NCI-H2171 treated with DMSO at 0.1 percent for 48 hours (cell line): Measurements from ENCODE around the gene MACC1.
"Not testable (repeated sequence)": the region's sequence is repeated elsewhere in the genome, so short reads cannot be mapped to it uniquely, and the experiment has no call there.

Source experiments
- DNase-seq: peaks from one replicate; lab custom pipeline; 2025; lab: John Stamatoyannopoulos, UW

MACC1 gene

DNA sequence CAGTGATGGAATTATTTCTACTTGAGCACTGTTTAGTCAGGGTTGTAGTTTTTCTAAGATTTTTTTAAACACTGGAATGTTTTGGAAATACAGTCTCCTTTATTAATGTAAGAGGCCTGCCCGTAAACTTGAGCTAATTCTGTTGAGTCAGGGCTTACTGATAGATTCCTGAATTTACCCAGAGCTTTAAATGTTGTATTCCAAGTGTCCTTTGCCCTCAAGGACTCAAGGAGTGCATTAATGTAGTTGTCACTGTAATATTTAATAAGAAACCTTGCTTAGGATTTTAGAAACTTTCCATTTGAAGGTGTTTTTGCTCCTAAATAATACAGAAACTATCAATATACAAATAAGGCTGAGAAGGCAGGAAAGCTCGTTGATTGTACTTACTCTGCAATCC, 89.2 kb downstream of the MACC1 start:
- DNase-seq = no peak

DNA sequence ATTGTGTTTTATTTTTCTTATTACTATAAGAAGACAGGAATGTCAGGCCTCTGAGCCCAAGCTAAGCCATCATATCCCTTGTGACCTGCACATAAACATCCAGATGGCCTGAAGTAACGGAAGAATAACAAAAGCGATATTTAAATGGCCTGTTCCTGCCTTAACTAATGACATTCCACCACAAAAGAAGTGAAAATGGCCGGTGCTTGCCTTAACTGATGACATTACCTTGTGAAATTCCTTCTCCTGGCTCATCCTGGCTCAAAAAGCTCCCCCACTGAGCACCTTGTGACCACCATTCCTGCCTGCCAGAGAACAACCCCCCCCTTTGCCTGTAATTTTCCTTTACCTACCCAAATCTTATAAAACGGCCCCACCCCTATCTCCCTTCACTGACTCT, 91.1 kb downstream of the MACC1 start:
- not testable (repeated sequence) for DNase-seq

DNA sequence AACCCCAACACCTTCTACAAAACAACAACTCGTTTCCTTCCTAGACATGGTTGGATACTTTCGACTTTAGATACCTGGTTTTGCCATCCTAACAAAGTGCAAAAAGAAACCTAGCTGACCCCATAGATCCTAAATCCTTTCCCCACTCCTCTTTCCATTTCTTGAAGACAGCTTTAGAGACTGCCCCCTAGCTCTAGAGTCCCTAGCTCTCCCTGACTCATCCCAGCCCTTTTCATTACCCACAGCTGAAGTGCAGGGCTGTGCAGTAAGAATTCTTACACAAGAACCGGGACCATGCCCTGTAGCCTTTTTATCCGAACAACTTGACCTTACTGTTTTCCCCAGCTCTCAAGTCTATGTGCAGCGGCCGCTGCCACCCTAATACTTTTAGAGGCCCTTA, 93.1 kb downstream of the MACC1 start:
- not testable (repeated sequence) for DNase-seq

DNA sequence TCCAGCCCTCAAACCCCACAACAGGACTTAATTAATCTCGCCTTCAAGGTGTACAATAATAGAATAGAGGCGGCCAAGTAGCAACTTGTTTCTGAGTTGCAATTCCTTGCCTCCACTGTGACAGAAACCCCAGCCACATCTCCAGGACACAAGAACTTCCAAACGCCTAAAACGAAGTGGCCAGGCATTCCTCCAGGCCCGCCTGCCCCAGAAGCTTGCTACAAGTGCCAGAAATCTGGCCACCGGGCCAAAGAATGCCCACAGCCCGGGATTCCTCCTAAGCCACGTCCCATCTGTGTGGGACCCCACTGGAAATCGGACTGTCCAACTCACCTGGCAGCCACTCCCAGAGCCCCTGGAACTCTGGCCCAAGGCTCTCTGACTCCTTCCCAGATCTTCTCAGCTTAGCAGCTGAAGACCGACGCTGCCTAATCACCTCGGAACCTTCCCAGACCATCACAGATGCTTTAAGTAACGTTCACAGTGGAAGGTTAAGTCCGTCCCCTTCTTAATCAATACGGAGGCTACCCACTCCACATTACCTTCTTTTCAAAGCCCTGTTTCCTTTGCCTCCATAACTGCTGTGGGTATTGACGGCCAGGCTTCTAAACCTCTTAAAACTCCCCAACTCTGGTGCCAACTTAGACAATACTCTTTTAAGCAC, 94.4 kb downstream of the MACC1 start:
- DNase-seq = not testable (repeated sequence)

DNA sequence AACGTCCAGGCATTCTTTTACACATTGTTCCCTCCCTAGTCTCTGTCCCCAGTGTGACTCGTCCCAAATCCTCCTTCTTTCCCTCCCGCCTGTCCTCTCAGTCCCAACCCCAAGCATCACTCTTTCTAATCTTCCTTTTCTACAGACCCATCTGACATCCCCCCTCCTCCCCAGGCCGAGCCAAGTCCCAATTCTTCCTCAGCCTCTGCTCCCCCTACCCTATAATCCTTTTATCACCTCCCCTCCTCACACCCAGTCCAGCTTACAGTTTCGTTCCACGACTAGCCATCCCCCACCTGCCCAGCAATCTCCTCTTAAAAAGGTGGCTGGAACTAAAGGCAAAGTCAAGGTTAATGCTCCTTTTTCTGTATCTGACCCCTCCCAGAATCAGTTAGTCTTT, 95.1 kb downstream of the MACC1 start:
- DNase-seq = no peak

DNA sequence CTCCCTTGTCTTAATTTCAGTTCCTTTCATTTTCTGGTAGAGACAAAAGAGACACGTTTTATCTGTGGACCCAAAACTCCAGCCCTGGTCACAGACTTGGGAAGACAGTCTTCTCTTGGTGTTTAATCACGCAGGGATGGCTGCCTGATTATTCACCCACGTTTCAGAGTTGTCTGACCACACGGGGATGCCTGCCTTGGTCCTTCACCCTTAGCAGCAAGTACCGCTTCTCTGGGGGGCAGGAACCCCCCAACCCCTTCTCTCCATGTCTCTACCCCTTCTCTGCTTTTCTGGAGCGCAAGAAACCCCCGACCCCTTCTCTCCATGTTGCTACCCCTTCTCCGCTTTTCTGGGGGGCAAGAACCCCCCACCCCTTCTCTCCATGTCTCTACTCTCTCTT, 95.8 kb downstream of the MACC1 start:
- no peak for DNase-seq

DNA sequence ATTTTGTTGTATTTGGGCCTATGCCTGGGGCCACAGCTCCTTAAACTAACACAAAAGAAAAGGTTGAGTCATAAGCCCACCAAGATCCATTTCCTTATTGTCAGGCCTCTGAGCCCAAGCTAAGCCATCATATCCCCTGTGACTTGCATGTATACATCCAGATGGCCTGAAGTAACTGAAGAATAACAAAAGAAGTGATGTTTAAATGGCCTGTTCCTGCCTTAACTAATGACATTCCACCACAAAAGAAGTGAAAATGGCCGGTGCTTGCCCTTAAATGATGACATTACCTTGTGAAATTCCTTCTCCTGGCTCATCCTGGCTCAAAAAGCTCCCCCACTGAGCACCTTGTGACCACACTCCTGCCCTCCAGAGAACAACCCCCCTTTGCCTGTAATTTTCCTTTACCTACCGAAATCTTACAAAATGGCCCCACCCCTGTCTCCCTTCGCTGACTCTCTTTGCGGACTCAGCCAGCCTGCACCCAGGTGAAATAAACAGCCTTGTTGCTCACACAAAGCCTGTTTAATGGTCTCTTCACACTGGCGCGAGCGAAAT, 96.5 kb downstream of the MACC1 start:
- not testable (repeated sequence) for DNase-seq

DNA sequence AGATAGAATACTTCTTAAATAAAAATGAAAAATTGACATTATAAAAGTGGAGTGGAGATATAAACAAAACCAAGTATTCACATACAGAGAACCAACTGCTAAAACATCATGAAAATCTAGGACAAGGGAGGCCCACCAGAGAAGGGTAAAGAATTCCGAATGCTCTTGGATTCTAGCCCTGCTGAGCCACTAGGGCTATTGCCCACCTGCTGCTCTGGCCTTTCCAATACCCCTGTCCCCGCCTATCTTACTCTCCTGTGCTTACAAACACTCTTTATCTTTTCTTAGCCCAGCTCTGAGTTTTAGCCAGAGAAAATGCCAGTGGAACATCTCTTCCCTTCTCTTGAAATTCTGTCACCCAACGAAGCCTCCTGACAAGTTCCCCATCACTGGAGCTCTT, 100.3 kb downstream of the MACC1 start:
- no peak for DNase-seq

DNA sequence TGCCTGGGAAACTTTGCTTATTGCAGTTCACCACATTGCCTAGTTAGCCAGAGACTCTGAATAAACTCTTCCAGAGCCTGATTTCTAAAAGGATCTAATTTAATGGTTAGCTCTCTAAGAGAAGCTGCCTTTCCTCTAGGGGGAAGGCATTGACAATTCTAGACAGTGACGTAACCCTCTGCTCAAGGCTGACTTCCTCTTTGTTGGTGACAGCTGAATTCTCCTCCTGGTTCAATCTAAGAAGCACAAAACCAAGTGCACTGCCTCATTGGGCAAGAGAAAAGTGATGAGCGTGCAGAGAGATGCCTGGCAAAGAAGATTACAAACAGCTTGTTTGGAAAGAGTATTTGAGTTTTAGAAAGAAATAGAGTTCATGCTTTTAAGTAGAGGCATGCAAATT, 102.7 kb downstream of the MACC1 start:
- DNase-seq = no peak

DNA sequence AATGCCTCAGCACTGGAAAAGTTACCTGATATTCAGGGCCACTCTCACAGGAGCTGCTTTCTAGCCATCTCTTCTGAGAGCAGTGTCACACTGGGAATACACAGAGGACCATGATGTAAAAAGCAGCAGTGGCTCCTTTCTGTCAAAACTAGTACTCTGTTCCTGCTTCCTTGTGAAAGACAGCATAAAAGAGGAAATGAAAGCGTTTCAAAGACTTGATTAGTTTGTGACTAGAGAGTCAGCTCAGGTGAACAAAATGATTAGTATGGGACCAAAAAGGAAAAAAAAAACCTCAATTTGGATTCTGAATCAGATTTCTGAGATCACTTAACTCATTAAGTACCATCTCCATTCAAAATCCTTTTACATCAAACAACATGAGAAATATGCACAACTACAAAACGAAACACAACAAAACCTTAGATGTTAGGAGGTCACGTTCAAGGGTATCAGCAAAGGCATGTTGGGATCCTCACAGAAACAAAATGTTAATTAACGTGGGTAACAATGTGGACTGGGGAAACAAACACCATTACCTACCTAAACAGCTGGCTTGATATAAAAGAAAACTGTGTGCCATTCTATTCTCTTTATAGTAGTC, 103.7 kb downstream of the MACC1 start:
- DNase-seq = no peak

DNA sequence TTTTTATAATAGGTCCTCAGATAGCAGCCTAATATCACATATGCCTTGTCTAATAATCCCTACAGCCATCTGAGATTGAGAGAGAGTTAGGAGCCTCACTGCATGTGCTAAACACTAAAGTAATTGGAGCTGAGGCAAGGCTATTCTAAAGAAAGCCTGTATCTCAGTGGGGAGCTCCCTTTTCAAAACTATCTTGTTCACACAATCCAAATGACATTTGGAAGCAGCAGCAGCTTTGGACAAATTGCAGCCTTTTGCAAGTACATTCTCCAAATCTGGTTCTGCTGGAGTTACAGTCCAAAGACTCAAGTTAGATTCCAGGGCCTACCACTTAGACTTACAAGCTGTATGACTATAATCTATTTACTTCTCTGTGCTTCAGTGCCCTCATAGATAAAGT, 104.5 kb downstream of the MACC1 start:
- no peak for DNase-seq

DNA sequence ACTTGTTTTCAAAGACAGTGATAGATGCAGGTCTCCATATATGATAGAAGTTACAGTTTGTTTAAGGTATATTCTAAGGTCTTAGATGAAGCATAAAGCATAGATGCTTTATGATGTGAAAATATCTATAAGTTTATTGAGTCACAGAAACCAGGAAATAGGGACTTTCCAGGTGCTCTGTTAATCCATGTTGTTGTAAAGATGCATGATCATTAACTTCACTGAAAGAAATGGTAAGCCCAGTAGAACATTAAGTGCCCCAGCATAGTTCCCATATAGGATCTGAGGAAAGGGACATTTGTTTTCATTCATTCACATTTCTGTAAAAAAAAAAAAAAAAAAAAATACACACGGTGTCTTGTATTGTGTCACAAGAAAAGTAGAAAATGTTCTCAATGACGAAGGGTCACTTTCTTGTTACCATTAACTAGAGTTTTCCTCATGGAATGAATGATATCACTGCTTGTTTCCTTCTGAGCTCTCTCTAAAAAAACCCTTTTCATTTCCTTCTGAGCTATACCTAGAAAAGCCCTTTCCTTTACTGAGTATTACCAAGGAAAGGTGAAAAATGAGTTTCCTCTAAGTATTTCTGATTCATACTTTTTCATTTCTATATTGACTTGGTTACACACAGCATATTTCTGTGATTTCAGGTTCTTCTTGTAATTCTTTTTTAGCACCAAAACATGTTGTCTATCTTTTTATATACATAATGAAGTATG, 105.2 kb downstream of the MACC1 start:
- no peak for DNase-seq

DNA sequence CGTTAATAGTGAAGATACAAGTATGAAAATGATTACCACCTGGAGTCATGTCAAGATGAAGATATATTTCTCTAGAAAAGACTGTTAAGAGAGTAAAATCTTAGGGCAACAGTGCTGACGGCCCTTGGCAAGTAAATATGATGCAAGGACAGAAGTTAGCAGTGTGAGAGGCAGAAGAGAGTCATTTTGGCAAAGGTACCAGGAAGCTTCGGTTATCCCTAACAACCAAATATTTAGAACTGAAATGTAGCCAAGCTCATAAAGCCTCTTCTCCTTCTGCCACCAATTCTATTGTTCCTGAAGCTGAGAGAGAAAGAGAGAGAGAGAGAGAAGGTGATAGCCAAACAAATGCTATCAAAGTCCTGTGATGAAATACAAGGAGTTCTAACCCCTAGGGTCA, 109.6 kb downstream of the MACC1 start:
- no peak for DNase-seq

DNA sequence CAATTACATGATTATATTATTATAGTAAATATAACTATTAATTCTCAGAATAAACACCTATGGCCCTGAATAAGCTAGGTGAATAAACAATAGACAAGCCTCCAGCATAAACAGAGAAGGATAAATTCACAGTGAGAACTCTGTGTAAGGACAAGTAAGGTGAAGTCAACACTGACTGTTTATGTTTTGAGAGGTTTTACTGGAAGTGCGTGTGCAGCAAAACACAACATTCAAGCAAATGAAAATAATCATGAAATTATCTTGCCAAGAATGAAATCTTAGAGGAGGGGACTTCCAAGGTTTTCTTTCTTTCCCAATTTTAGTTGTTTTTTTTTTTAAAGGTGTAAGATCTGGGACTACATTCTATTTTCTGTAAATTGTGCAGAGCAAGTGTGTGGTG, 112.5 kb downstream of the MACC1 start:
- DNase-seq = no peak

DNA sequence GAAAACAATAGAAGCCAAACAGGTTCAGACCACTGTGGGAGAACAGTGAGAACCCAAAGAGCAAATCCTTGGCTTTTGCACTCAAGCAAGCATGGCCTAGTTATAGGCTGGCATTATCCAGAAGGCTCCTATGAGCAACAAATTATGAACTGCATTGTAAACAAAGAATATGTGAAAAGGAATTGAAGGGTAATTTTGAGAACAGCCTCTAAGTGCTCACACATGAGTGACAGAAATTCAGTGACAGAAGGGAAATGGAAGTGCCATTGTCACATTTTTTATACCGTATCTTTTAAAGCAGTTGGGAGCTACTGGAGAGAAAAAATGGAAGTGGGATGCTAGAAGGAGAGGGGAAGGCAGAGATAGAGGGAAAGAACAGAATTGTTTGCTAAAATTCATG, 114.2 kb downstream of the MACC1 start:
- DNase-seq = no peak

DNA sequence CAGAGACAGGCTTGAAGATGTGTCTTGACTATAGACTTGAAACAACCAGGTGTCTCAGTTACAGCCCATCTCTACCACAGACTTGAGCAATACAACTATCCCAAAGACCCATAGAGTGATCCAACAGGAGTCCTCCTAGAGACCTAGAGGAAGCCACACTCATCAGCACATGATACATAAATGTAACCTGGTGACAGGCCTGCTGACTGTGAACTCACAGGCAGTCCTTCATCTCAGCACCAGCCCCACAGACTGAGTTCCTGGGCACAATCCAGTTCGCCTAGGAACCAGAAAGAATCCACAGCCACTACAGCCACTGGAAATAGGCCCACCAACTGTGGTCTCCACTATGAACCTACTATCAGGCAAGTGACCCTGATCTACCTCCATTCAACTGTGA, 121.3 kb downstream of the MACC1 start:
- no peak for DNase-seq

DNA sequence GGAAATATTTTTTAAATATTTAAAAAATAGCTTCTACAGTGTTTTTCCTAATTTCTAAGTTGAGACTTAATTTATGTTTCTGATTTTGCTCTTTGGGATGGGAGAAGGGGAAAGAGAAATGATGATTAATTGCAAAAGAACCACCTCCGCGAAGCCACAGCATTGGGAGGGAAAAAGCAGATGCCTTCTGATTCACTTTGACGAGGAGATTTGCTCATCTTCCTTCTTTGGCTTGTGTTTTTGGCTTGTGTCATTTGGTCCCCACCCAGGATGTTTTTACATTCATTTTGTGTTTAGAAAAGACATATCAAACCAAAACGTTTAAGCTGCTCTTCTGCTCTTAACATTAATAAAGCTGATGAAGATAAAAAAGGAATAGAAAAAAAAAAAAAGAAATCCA, 121.7 kb downstream of the MACC1 start:
- DNase-seq = no peak

DNA sequence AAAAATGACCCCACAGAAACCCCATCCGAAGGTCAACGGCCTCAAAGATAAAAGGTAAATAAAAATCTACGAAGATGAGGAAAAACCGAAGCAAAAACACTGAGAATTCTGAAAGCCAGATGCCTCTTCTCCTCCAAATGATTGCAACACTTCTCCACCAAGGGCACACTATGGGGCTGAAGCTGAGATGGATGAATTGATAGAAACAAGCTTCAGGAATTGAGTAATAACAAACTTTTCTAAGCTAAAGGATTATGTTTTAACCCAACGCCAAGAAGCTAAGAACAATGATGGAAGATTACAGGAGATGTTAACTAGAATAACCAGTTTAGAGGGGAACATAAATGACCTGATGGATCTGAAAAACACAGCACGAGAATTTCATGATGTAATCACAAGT, 127.8 kb downstream of the MACC1 start:
- DNase-seq = no peak

DNA sequence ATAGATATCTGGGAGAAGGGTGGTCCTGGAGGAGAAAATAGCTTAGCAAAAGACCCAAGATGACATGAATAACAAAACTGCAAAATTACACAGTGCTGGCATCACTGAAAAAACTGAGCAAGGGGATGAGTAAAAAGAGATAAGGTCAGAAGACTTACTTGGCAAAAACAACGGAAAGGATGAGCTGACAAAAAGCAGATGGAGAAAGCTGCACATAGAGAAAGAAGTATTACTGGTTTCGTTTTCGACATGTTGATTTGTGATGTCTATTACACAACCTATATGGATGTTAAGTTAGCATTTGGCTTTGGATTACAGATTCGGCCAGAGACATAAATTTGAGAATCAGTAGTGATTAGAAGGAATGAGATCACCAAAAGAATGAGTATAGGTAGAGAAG, 132.1 kb downstream of the MACC1 start:
- DNase-seq = no peak
